ENCODE data around the gene OR51B4. TPM values are rescaled to one million over a fixed set of nuclear protein-coding genes. Genes with fewer than 3 reads are reported as not detected.

Gene OR51B4
- polyA plus RNA-seq, 1 donor from 2014 or later: not detected

DNA sequence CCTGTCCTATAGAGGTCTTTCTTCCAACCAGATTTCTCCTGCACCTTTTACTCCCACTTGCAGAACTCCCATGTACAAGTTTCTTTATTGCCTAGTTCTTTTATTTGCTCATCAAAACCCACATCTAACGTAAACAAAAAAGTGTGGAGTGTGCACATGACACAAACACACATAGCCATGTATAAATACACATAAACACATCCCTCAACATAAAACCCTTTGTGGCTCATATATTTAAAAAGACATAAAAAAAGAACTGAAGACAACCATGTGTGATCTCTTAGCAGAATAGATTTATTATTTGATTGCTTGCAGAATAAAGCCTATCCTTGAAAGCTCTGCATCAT, 48.9 kb downstream of the OR51B4 start:
- no peaks in the 10 kb centered on the region for H3K79me2 ChIP-seq (replicated peaks; ENCODE audit: insufficient read depth, low read length)
- H3F3A ChIP-seq (ENCODE audit: insufficient read depth, low read length, poor library complexity, severe bottlenecking): no peaks in the 10 kb centered on the region
- H2AFZ ChIP-seq (ENCODE audit: low read depth, low read length): no peak overlapping the region
- H3K9me3 ChIP-seq (ENCODE audit: low read length): no peaks in the 10 kb centered on the region
- H3K27ac ChIP-seq (ENCODE audit: low read length): no peak overlapping the region
- H3K4me2 ChIP-seq (ENCODE audit: low read length): no peak overlapping the region
- no peaks in the 10 kb centered on the region for H3K27me3 ChIP-seq (ENCODE audit: insufficient read depth, low read depth, low read length)
- no peaks in the 10 kb centered on the region for H4K20me1 ChIP-seq (ENCODE audit: insufficient read depth)
- H3K9me2 ChIP-seq (ENCODE audit: insufficient read depth, low read length): no peaks in the 10 kb centered on the region
- no peaks in the 10 kb centered on the region for H3K36me3 ChIP-seq (ENCODE audit: insufficient read depth, low read length)
- no peak for TF ChIP-seq SMC3 (conservative IDR thresholded peaks at IDR 0.05; ENCODE audit: poor library complexity)
- no peak for TF ChIP-seq TAF1 (IDR thresholded peaks at IDR 0.05; ENCODE audit: low read depth)
- TF ChIP-seq RAD21 (conservative IDR thresholded peaks at IDR 0.05): no peak
- no peak for TF ChIP-seq POLR2AphosphoS5 (IDR thresholded peaks at IDR 0.05)
- TF ChIP-seq MXI1 (conservative IDR thresholded peaks at IDR 0.05; ENCODE audit: poor library complexity, severe bottlenecking): no peak
- TF ChIP-seq, protein P1, sequence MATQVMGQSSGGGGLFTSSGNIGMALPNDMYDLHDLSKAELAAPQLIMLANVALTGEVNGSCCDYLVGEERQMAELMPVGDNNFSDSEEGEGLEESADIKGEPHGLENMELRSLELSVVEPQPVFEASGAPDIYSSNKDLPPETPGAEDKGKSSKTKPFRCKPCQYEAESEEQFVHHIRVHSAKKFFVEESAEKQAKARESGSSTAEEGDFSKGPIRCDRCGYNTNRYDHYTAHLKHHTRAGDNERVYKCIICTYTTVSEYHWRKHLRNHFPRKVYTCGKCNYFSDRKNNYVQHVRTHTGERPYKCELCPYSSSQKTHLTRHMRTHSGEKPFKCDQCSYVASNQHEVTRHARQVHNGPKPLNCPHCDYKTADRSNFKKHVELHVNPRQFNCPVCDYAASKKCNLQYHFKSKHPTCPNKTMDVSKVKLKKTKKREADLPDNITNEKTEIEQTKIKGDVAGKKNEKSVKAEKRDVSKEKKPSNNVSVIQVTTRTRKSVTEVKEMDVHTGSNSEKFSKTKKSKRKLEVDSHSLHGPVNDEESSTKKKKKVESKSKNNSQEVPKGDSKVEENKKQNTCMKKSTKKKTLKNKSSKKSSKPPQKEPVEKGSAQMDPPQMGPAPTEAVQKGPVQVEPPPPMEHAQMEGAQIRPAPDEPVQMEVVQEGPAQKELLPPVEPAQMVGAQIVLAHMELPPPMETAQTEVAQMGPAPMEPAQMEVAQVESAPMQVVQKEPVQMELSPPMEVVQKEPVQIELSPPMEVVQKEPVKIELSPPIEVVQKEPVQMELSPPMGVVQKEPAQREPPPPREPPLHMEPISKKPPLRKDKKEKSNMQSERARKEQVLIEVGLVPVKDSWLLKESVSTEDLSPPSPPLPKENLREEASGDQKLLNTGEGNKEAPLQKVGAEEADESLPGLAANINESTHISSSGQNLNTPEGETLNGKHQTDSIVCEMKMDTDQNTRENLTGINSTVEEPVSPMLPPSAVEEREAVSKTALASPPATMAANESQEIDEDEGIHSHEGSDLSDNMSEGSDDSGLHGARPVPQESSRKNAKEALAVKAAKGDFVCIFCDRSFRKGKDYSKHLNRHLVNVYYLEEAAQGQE (IDR thresholded peaks at IDR 0.05; ENCODE audit: borderline replicate concordance): no peak
- no peak for TF ChIP-seq EP300 (conservative IDR thresholded peaks at IDR 0.05; ENCODE audit: poor library complexity, severe bottlenecking)
- TF ChIP-seq, protein P2, sequence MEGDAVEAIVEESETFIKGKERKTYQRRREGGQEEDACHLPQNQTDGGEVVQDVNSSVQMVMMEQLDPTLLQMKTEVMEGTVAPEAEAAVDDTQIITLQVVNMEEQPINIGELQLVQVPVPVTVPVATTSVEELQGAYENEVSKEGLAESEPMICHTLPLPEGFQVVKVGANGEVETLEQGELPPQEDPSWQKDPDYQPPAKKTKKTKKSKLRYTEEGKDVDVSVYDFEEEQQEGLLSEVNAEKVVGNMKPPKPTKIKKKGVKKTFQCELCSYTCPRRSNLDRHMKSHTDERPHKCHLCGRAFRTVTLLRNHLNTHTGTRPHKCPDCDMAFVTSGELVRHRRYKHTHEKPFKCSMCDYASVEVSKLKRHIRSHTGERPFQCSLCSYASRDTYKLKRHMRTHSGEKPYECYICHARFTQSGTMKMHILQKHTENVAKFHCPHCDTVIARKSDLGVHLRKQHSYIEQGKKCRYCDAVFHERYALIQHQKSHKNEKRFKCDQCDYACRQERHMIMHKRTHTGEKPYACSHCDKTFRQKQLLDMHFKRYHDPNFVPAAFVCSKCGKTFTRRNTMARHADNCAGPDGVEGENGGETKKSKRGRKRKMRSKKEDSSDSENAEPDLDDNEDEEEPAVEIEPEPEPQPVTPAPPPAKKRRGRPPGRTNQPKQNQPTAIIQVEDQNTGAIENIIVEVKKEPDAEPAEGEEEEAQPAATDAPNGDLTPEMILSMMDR (IDR thresholded peaks at IDR 0.05; ENCODE audit: poor library complexity, severe bottlenecking): no peak
- TF ChIP-seq EZH2 (IDR thresholded peaks at IDR 0.05; ENCODE audit: borderline replicate concordance, insufficient read depth, low read length, poor library complexity, severe bottlenecking): no peak
- H3K9ac ChIP-seq (ENCODE audit: low read length): no peak overlapping the region
- no peak overlapping the region for H3K4me3 ChIP-seq (ENCODE audit: low read length)

DNA sequence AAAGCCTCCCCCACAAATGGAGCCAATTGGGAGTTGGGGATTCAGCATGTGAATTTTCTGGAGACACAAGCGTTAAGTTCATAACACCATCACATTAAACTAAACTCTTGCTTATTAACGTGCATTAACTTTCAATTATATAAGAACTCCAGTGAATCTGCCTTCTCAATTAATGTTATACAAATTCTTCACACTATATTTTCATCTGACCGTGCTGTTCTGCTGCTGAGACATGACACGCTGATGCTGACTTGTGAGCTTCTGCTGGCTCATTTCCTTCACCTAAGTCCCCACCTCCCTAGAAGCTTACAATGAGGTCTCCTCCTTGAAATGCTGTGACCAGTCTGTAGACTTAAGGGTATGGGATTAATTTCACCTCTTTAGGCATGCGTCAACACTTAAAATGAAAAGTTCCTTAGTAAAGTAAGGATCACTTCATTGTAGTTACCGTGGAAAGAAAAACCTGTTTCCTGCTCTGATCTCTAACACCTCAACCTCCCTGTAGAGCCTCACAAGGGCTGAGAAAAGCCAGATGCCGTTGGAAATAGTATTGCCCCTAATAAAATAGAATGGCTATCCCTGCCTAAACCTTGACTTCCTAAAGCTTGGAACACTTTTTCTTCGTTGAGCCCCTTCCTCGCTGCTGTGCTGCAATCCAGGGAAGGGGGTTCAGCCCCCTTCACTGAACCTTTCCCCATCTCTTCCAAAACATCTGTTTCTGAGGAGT, 49.4 kb downstream of the OR51B4 start:
- Histone ChIP-seq H3K9me3 (ENCODE audit: low read length) (no peaks in the 10 kb centered on the region), H3K27ac (ENCODE audit: low read length) (no peak overlapping the region)
- TF ChIP-seq SMC3 (conservative IDR thresholded peaks at IDR 0.05; ENCODE audit: poor library complexity) (no peak), EP300 (conservative IDR thresholded peaks at IDR 0.05; ENCODE audit: poor library complexity, severe bottlenecking) (no peak), TAF1 (IDR thresholded peaks at IDR 0.05; ENCODE audit: low read depth) (no peak), EZH2 (IDR thresholded peaks at IDR 0.05; ENCODE audit: borderline replicate concordance, insufficient read depth, low read length, poor library complexity, severe bottlenecking) (no peak), MXI1 (conservative IDR thresholded peaks at IDR 0.05; ENCODE audit: poor library complexity, severe bottlenecking) (no peak), RAD21 (conservative IDR thresholded peaks at IDR 0.05) (no peak)
- TF ChIP-seq, protein P2 (IDR thresholded peaks at IDR 0.05; ENCODE audit: poor library complexity, severe bottlenecking): no peak

More for the DNA sequence above, 49.4 kb downstream of the OR51B4 start:
- no peaks in the 10 kb centered on the region for H3K27me3 ChIP-seq (ENCODE audit: insufficient read depth, low read depth, low read length)
- no peaks in the 10 kb centered on the region for H4K20me1 ChIP-seq (ENCODE audit: insufficient read depth)
- no peaks in the 10 kb centered on the region for H3K79me2 ChIP-seq (replicated peaks; ENCODE audit: insufficient read depth, low read length)
- no peaks in the 10 kb centered on the region for H3K36me3 ChIP-seq (ENCODE audit: insufficient read depth, low read length)
- H3K9me2 ChIP-seq (ENCODE audit: insufficient read depth, low read length): no peaks in the 10 kb centered on the region
- H3K4me3 ChIP-seq (ENCODE audit: low read length): no peak overlapping the region
- no peaks in the 10 kb centered on the region for H3F3A ChIP-seq (ENCODE audit: insufficient read depth, low read length, poor library complexity, severe bottlenecking)
- H2AFZ ChIP-seq (ENCODE audit: low read depth, low read length): no peak overlapping the region
- no peak overlapping the region for H3K4me2 ChIP-seq (ENCODE audit: low read length)
- H3K9ac ChIP-seq (ENCODE audit: low read length): no peak overlapping the region
